ENCODE measurements around the gene IFNLR1.
A peak's percentile ranks its signal among the peaks of the same experiment; 100 is the strongest.

IFNLR1 gene

GRCh38 chr1:24149866-24150233 is 37.2 kb downstream of the IFNLR1 start:
- DNase-seq (ENCODE audit: low read depth in 2 of 2) = peak; percentile 44 to 53

GRCh38 chr1:24147816-24148215 is 39.3 kb downstream of the IFNLR1 start:
- no peak for DNase-seq (ENCODE audit: low read depth in 2 of 2)

GRCh38 chr1:24147194-24147593 is 39.9 kb downstream of the IFNLR1 start:
- DNase-seq (ENCODE audit: low read depth in 2 of 2) = no peak

- DNase-seq (ENCODE audit: low read depth in 2 of 2) = no peak
These were observed 44.2 kb downstream of the IFNLR1 start, which contains the start of gene IL22RA1 for GRCh38 chr1:24142546-24143534. Gene IL22RA1 (minus strand): TSS chr1:24143140. CDS start chr1:24143082, 58 bp downstream.

DNA sequence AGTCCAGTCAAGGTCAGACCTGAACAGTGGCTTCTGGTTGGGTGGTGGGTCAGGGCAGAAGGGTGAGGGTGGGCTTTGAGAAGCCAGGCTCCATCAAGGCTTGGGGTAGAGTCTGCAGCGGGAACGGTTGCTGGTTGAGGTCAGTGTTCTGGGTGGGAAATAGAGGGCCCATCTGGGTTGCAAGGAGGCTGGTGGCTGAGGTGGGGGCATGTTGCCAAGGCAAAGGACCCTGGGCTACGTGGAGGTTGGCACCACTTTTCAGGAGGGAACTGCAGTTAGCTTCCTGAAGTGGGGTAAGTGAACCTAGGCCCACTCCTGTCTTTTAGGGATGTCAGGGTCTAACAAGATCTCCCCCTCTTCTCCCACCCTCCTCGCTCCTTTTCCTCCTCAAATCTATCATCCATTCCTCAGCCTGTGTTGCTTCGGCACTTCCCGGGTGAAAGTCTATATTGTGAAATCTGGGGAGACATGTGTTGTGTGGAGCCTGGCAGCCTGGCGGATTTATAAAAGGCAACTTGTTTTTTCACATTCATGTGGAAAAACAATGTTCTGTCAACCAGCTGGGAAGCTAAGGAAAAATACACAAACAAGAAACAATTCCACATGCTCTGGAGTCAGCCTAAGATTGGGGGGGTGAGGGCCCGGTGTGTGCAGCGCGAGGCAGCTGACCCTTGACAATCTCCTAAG is 45.6 kb downstream of the IFNLR1 start:
- DNase-seq (ENCODE audit: low read depth in 2 of 2) = no peak

DNA sequence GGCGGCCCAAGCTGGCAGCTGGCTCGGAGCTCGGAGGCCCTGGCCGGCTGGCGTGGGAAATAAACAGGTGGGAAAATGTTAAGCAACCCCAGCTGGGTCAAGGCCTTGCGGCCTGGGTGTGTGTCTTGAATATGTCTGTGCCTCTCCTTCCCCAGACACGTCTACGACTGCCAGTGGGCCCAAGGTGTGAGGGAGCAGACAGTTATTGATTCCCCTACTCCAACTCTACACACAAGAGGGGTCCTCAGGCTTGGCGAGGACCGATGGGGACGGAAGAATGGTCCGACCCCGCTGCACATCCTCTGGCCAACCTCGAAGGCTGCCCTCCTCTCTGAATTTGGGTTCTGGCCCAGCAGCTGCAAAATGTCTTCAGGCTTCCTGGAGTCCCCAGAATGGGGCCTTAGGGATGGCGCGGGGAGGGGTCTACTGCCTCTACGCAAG is 46.3 kb downstream of the IFNLR1 start:
- no peak for DNase-seq (ENCODE audit: low read depth in 2 of 2)

DNA sequence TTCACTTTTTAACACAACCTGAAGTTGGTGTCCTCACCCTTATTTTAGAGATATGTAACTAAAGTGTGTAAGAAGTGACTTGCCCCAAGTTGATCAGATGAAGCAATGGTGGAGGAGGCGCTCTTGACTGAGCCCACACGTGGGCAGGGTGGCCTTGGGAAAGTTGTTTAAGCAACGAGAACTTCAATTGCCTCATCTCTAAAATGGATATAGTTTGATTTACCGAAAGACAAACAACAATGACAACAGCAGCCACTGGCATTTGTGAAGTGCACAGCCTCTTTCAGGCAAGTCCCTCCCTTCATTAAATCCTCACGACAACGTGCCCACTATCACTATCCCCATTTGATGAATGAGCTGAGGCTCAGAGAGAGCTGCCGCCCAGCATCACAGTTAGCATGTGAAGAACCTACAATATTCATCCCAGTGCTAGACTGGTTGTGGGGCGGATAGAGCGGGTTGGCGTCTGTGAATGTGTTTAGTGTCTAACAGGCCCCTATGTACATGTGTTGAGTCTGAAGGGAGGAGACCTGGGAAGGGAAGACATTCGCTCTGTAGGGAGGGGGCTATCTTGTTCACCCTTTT is 47.2 kb downstream of the IFNLR1 start:
- no peak for DNase-seq (ENCODE audit: low read depth in 2 of 2)

DNA sequence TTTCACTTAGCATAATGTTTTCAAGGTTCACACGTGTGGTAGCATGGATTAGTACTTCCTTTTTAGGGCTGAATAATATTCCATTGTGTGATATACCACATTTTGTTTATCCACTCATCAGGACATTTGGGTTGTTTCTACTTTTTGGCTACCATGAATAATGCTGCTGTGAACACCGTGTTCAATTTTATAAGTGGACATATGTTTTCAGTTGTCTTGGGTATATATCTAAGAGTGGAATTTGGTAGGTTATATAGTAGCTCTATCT is 47.9 kb downstream of the IFNLR1 start:
- DNase-seq (ENCODE audit: low read depth in 2 of 2) = no peak

GRCh38 chr1:24138476-24139221 is 48.4 kb downstream of the IFNLR1 start:
- DNase-seq (ENCODE audit: low read depth in 2 of 2) = no peak

GRCh38 chr1:24136956-24137539 is 50.0 kb downstream of the IFNLR1 start:
- no peak for DNase-seq (ENCODE audit: low read depth in 2 of 2)

DNA sequence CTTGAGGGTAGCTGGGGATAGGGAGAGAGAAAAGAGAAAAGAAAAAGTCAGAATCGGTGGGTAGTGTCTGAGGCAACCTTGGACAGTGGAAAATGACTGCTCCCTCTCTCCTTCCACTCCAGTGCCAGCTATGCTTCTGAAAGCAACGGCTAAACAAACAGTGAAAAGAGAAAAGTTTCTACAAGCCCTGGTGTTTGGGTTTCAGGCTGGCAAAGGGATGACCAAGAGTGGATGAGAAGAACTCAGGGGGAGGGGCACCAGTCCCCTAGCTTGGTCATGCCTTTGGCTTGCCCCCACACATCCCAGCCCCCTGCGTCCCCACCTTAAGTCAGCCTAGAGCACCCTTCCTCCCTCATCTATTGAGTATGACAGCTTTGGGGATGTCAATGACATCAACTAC is 52.7 kb downstream of the IFNLR1 start:
- DNase-seq (ENCODE audit: low read depth in 2 of 2) = no peak

DNA sequence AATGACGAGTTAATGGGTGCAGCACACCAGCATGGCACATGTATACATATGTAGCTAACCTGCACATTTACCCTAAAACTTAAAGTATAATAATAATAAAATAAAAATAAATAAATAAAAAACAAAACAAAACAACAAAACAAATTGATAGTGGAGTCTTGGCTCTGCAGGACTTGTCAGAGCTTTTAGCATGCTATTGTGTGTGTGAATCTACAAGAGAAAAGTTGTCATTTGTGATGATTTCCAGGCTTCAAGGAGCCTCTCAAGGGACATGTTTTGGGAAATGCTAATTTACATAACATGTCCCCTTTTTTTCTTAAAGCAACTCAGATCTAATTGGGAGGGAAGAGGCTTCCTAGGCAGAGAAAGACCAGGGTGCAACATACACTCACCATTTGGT is 53.3 kb downstream of the IFNLR1 start:
- DNase-seq (ENCODE audit: low read depth in 2 of 2) = no peak

- DNase-seq (ENCODE audit: low read depth in 2 of 2) = no peak
These were observed 56.7 kb downstream of the IFNLR1 start for GRCh38 chr1:24130385-24130784.

- no peak for DNase-seq (ENCODE audit: low read depth in 2 of 2)
These were observed 59.2 kb downstream of the IFNLR1 start for GRCh38 chr1:24127801-24128363.

DNA sequence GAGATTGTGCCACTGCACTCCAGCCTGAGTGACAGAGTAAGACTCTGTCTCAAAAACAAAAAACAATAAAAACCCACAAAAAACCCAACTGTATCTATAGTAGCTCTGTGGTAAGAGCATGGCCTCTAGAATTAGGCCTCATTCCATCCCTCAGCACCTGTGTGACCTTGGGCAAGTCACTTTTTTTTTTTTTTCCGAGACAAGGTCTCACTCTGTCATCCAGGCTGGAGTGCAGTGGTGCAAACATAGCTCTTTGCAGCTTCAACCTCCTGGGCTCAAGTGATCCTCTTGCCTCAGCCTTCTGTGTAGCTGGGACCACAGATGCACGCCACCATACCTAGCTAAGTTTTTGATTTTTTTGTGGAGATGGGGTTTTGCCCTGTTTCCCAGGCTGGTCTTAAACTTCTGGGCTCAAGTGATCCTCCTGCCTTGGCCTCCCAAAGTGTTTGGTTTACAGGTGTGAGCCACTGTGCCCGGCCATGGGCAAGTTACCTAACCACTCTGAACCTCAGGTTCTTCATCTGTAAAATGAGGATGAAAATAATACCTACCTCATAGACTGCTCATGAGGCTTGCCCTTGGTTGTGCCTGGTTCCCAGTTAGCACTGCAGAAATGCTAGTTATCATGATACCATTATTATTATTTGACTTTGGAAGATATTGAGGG is 59.8 kb downstream of the IFNLR1 start:
- DNase-seq (ENCODE audit: low read depth in 2 of 2) = no peak

DNA sequence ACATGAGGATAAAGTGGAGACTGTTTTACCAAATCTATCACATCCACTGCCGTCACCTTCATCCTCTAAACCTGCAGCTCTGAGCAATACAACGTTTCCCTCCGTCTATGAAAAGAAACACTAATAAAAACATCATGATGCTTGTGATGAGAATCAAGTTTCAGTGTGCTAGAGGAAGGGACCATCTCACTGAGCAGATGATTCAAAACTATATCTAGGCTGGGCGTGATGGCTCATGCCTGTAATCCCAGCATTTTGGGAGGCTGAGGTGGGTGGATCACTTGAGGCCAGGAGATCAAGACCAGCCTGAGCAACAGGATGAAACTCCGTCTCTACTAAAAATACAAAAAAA is 60.4 kb downstream of the IFNLR1 start:
- no peak for DNase-seq (ENCODE audit: low read depth in 2 of 2)

DNA sequence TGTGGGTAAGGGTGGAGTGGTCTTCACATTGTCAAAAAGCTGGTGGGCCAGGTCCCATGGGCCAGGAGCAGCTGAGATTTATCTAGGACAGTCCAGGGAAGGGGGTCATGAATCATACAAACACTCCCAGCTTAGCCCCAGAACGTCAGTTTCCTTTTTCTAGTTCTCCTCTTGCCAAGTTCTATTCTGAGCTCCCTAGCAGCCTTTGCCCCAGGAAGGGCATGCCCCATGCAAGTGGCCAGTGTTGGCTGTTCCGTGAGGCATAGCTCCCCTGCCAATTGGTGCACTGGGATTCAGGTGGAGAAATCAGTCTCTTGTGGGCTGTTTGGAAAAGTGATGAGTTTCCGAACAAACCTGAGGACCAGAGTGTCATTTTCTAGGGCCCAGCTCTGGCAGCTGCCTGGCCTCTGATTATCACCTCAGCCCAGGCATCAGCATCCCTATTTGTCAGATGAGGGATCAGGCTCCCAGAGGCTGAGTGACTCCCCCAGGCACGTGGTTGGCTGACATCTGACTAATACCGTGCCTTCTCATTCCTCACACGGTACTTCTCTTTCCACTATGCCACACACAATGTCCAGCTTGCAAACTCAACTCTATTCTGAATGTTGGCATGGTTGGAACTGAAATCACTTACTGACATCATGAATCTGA is 60.9 kb downstream of the IFNLR1 start:
- no peak for DNase-seq (ENCODE audit: low read depth in 2 of 2)

GRCh38 chr1:24125456-24125855 is 61.6 kb downstream of the IFNLR1 start:
- no peak for DNase-seq (ENCODE audit: low read depth in 2 of 2)

- no peak for DNase-seq (ENCODE audit: low read depth in 2 of 2)
These were observed 62.1 kb downstream of the IFNLR1 start for GRCh38 chr1:24124980-24125379.

GRCh38 chr1:24123611-24124010 is 63.5 kb downstream of the IFNLR1 start:
- no peak for DNase-seq (ENCODE audit: low read depth in 2 of 2)
